ENCODE measurements around the gene ZBTB32.

DNA sequence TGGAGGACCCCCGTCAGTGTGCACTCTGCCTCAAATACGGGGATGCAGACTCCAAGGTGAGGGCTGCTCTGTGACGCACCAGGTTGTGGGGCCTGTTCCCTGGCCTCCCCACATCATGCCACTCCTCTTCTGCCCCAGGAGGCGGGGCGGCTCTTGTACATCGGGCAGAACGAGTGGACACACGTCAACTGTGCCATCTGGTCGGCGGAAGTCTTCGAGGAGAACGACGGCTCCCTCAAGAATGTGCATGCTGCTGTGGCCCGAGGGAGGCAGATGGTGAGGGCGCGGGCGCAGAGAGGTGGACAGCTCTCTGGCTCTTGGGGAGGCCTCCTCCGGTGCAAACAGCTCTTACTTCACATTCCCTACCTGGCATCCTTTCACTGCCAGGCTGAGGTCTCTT, 24.7 kb downstream of the ZBTB32 start:
- TF ChIP-seq, protein P1, sequence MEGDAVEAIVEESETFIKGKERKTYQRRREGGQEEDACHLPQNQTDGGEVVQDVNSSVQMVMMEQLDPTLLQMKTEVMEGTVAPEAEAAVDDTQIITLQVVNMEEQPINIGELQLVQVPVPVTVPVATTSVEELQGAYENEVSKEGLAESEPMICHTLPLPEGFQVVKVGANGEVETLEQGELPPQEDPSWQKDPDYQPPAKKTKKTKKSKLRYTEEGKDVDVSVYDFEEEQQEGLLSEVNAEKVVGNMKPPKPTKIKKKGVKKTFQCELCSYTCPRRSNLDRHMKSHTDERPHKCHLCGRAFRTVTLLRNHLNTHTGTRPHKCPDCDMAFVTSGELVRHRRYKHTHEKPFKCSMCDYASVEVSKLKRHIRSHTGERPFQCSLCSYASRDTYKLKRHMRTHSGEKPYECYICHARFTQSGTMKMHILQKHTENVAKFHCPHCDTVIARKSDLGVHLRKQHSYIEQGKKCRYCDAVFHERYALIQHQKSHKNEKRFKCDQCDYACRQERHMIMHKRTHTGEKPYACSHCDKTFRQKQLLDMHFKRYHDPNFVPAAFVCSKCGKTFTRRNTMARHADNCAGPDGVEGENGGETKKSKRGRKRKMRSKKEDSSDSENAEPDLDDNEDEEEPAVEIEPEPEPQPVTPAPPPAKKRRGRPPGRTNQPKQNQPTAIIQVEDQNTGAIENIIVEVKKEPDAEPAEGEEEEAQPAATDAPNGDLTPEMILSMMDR (IDR thresholded peaks at IDR 0.05): no peak
- no peak for TF ChIP-seq YY1 (IDR thresholded peaks at IDR 0.05; ENCODE audit: low read depth)
- TF ChIP-seq ZBTB33 (IDR thresholded peaks at IDR 0.05; ENCODE audit: borderline replicate concordance, low read depth): no peak
- no peak for TF ChIP-seq ELF1 (IDR thresholded peaks at IDR 0.05)
- TF ChIP-seq MXI1 (IDR thresholded peaks at IDR 0.05; ENCODE audit: low read depth, low read length): no peak
- no peak for TF ChIP-seq EZH2phosphoT487 (IDR thresholded peaks at IDR 0.05; ENCODE audit: borderline replicate concordance, low read depth)
- TF ChIP-seq FOXM1 (IDR thresholded peaks at IDR 0.05; ENCODE audit: low read depth): no peak
- no peak for TF ChIP-seq EP300 (IDR thresholded peaks at IDR 0.05; ENCODE audit: borderline replicate concordance in 1 of 2, low read depth in 1 of 2, low read length in 1 of 2)
- no peak for TF ChIP-seq USF1 (IDR thresholded peaks at IDR 0.05; ENCODE audit: borderline replicate concordance, low read depth)
- TF ChIP-seq SIN3A (IDR thresholded peaks at IDR 0.05; ENCODE audit: borderline replicate concordance, low read depth, low read length): no peak
- no peak for TF ChIP-seq GABPA (IDR thresholded peaks at IDR 0.05; ENCODE audit: low read depth)
- no peak for TF ChIP-seq TAF1 (IDR thresholded peaks at IDR 0.05; ENCODE audit: borderline replicate concordance, low read depth, low read length)
